Adrenal gland (tissue), 5 donors: ENCODE measurements around the gene AK6.

Experiments used
- CTCF ChIP-seq, 6 experiments: fragments of 450-650 bp in 4 of 6; fragments of 200-600 bp in 2 of 6; sonication (generic) in 1 of 6; IDR thresholded peaks; 1 replicate in 5 of 6; 2 replicates in 1 of 6; pipeline versions ENCODE4 v1.5.1 to v1.8.0; 2016 to 2021; ENCODE audit warnings: antibody characterized with exemption in 6 of 6, mild to moderate bottlenecking in 2 of 6, moderate library complexity in 1 of 6
- POLR2A ChIP-seq, 2 donors: fragments of 450-650 bp; IDR thresholded peaks; one replicate each; pipeline ENCODE4 v1.6.1; 2017; ENCODE audit warnings: antibody characterized with exemption in 2 of 2, mild to moderate bottlenecking in 2 of 2, moderate library complexity in 1 of 2
- donor health status: DM: no; HTN: no; CAD: no.

GRCh38 chr5:69334793-69335268, 34.5 kb downstream of the AK6 start:
- TF ChIP-seq CTCF (IDR thresholded peaks at IDR 0.05) (peak; percentile 65 to 82 (median 76)), POLR2A (IDR thresholded peaks at IDR 0.05) (no peak)
